Esophagus (tissue), 2 donors: ENCODE data around the gene COBL. TPM values are rescaled to one million over a fixed set of nuclear protein-coding genes. Genes with fewer than 3 reads are reported as not detected.

Source experiments
- H3K27ac ChIP-seq, 2 donors: one replicate each; pipeline ENCODE4 v1.5.1; 2013; ENCODE audit warnings: low read depth in 2 of 2, mild to moderate bottlenecking in 2 of 2, inconsistent platforms in 1 of 2, low read length in 1 of 2, moderate library complexity in 1 of 2
- H3K27me3 ChIP-seq, 2 donors: one replicate each; pipeline ENCODE4 v1.6.1; 2013; ENCODE audit warnings: low read length in 2 of 2, control low read depth in 1 of 2, mild to moderate bottlenecking in 1 of 2; ENCODE audit not compliant: insufficient read depth in 2 of 2, control insufficient read depth in 1 of 2
- H3K36me3 ChIP-seq, 2 donors: one replicate each; pipeline ENCODE4 v1.6.1; 2013; ENCODE audit warnings: low read length in 1 of 2; ENCODE audit not compliant: control insufficient read depth in 2 of 2, insufficient read depth in 2 of 2
- H3K4me1 ChIP-seq, 2 donors: one replicate each; pipeline ENCODE4 v1.6.1; 2013; ENCODE audit warnings: low read length in 1 of 2; ENCODE audit not compliant: control insufficient read depth in 2 of 2, insufficient read depth in 2 of 2
- H3K4me3 ChIP-seq, 2 donors: one replicate each; pipeline ENCODE4 v1.5.1; 2013; ENCODE audit warnings: low read length in 2 of 2, mild to moderate bottlenecking in 2 of 2, low read depth in 1 of 2, moderate library complexity in 1 of 2
- H3K9me3 ChIP-seq, 2 donors: one replicate each; pipeline ENCODE4 v1.6.1; 2013; ENCODE audit warnings: mild to moderate bottlenecking in 2 of 2, low read depth in 1 of 2, low read length in 1 of 2, moderate library complexity in 1 of 2; ENCODE audit not compliant: control insufficient read depth in 2 of 2, insufficient read depth in 1 of 2
- WGBS, 2 donors: extraction: QIAGEN DNeasy Blood & Tissue Kit; methylation state at CpG; one replicate each; pipeline ENCODE4 v1.1.7; 2013; 5-methylcytosine and 5-hydroxymethylcytosine counted together
- polyA plus RNA-seq, 2 donors: library from polyadenylated mRNA; stranded (reverse); fragments of 200-250 nt; gene quantifications; one replicate each; pipeline ENCODE4 v1.2.3, GENCODE V29; 2013
- donor health status: healthy with polysubstance abuse.
- donor health status: Bipolar disorder and iron deficiency.

Gene COBL
- polyA plus RNA-seq, 2 donors, result 3.6 to 6.1 TPM

DNA sequence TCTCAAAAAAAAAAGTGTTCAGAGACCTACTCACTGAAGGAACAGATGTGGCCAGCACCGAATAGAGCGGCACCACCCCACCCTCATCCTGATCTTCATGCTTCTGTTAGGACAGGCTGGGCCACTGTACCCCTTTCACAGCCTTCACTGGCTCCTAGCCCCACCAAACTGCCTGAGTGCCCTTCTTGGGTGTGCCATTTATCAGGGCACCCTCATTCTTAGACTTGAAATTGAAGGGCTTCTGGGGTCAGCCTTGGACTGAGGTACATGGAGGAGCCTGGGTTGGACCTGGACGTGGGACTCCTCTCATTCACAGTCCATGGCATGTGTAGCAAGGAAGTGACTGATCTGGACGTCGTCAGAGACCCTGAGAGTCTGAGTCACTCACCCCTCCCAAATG lies 190.3 kb downstream of the COBL start:
- Histone ChIP-seq H3K36me3 (no peaks in the 10 kb centered on the region), H3K4me1 (peaks cover 1 to 2% of the 10 kb centered on the region in 2 donors), H3K9me3 (no peaks in the 10 kb centered on the region), H3K4me3 (no peak overlapping the region), H3K27me3 (no peaks in the 10 kb centered on the region), H3K27ac (no peak overlapping the region)
- WGBS, 2 donors, result 82 to 99% methylated on average over 5 of the region's 5 CpGs

DNA sequence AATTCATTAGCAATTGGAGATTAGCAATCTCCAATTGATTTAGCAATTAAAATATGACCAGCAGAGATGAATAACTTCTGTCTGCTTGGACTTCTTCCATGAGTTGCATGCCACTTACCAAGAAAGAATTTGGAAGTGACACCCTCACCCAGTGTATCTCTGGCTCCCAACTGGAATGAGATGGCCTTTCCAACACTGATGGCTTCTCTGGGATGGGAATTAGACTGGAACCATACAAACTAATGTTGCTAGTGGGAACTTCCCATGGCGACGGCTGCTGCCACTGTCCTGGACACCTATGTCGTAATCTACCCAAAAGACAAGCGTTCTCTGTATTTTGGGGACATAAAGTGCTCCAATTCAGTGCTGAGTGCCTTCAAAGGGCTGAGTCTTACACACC lies 192.3 kb downstream of the COBL start:
- Histone ChIP-seq H3K27me3 (no peaks in the 10 kb centered on the region), H3K4me1 (peaks cover 1 to 2% of the 10 kb centered on the region in 2 donors), H3K36me3 (no peaks in the 10 kb centered on the region), H3K9me3 (no peaks in the 10 kb centered on the region), H3K4me3 (no peak overlapping the region), H3K27ac (no peak overlapping the region)
- 71 to 90% methylated on average over 4 of the region's 4 CpGs for WGBS, 2 donors

DNA sequence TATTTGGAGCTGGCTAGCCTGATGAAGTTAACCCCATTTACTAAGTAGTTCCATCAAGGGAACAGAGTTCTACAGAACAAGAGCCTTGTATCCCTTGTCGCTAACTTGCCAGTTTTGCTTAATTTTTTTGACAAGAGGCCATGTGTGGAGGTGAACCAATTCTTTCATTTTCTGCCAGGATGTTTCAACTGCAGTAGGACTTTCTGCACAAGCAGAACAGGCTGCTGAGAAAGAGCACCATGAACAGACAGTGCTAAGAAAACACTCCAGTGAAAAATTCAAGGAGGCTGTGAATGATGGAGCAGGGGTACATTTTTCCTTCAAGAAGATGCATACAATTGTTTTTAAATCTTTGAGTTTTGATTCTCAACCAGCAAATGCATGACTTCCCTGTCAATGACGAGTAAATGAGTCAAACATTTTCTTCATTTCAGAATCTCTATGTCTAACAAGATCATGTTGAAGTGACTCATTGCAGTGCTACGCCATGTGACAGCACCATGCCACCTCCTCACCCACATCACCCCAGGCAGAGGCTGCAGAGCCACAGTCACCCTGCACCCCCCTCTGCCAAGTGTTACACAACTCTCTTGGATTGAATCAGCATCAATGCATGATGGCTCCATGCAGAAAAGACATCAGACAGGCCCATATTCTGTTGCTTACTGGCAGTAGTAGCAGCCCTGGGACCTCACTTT lies 193.1 kb downstream of the COBL start:
- Histone ChIP-seq H3K4me3 (no peak overlapping the region), H3K4me1 (peaks cover 1 to 2% of the 10 kb centered on the region in 2 donors), H3K9me3 (no peaks in the 10 kb centered on the region), H3K27ac (no peak overlapping the region), H3K27me3 (no peaks in the 10 kb centered on the region), H3K36me3 (no peaks in the 10 kb centered on the region)
- 39 to 52% methylated on average over 3 of the region's 3 CpGs for WGBS, 2 donors

DNA sequence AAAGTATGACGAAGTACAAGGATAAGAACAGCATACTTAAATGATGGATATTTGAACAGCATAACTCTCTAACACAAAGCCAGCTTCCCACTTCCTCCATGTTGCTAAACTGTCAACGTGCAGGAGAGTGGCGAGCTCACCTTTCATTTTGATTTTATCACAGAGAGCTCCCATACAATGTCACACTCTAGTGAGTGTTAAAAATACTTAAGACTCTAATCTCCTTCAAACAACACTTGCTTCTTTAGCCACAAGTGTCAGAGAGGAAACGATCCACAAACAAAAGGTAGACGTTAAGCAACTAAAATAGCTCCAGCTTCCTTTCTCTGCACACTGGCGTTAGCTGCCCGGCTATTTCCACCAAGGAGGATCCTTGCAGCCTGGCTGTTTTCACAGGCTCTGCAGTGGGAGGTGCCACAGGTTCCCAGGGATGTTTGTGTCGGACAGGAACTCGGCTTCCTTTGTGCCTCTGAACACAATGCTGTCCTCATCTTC lies 194.6 kb downstream of the COBL start:
- 30 to 41% methylated on average over 9 of the region's 9 CpGs for WGBS, 2 donors
- Histone ChIP-seq H3K27ac (no peak overlapping the region), H3K4me3 (no peak overlapping the region)

DNA sequence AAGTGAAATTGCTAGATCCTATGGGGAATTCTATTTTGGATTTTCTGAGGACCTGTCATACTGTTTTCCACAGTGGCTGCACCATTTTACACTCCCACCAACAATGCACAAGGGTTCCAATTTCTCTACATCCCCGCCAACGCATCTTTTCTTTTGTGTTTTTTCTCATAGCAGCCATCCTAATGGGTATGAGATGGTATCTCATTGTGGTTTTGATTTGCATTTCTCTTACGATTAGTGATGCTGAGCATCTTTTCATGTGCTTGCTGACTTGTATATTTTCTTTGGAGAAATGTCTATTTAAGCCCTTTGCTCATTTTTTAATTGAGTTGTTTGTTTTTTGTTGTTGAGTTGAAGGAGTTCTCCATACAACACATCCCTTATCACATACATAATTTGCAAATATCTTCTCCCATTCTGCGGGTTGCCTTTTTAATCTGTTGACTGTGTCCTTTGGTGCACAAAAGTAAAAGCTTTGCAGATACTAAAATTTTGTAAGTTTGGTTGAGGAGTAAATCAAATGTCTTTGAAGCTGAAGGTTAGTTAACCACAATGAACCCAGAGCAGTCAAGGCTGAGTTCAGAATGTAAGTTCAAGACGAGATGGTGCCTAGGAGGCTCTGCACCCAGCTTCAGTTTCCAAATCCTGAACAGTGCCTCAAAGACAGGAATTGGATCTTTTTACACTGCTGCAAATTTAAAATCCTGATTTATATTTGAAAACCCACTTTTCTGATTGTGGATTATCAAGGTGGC lies 195.4 kb downstream of the COBL start:
- Histone ChIP-seq H3K9me3 (no peaks in the 10 kb centered on the region), H3K27me3 (no peaks in the 10 kb centered on the region), H3K4me1 (peaks cover 1 to 2% of the 10 kb centered on the region in 2 donors), H3K36me3 (no peaks in the 10 kb centered on the region), H3K4me3 (no peak overlapping the region), H3K27ac (no peak overlapping the region)
- WGBS, 2 donors, result 78 to 85% methylated on average over 5 of the region's 5 CpGs

More for the DNA sequence above, 194.6 kb downstream of the COBL start:
- no peaks in the 10 kb centered on the region for H3K9me3 ChIP-seq
- H3K4me1 ChIP-seq, result peaks cover 1 to 2% of the 10 kb centered on the region in 2 donors
- H3K36me3 ChIP-seq, result no peaks in the 10 kb centered on the region
- H3K27me3 ChIP-seq, result no peaks in the 10 kb centered on the region

DNA sequence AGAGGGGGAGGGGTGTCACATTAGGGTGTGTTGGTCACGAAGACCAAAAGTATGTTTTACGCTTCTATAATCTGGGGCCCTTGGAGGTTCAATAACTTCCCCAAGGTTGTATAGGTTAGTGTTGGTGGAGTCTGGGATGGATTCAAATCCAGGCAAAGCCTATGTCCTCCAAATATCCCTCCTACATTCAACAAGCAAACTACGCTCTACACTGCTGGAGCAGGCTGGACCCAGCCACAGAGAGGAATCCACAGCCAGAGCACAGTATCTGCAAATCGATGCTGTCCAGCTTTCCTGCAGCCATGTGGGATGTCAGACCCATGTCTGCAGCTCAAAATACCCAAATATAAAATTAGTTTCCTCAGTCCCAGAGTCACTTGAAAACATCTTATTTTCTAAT lies 198.0 kb downstream of the COBL start:
- 93% methylated on average over 4 of the region's 4 CpGs for WGBS, 2 donors

GRCh38 chr7:51114501-51114900 lies 202.1 kb downstream of the COBL start:
- WGBS, 2 donors, result 78 to 94% methylated on average over 1 of the region's 1 CpG
- H3K27ac ChIP-seq, result no peak overlapping the region
- H3K27me3 ChIP-seq, result no peaks in the 10 kb centered on the region
- peaks cover 0 to 3% of the 10 kb centered on the region in 2 donors for H3K9me3 ChIP-seq
- no peaks in the 10 kb centered on the region for H3K4me1 ChIP-seq
- peaks cover 0 to 2% of the 10 kb centered on the region in 2 donors for H3K36me3 ChIP-seq
- H3K4me3 ChIP-seq, result no peak overlapping the region

More for the DNA sequence above, 198.0 kb downstream of the COBL start:
- Histone ChIP-seq H3K27ac (no peak overlapping the region), H3K4me1 (peaks cover 1 to 2% of the 10 kb centered on the region in 2 donors), H3K27me3 (no peaks in the 10 kb centered on the region), H3K4me3 (no peak overlapping the region), H3K36me3 (no peaks in the 10 kb centered on the region), H3K9me3 (no peaks in the 10 kb centered on the region)

- Histone ChIP-seq H3K27ac (no peak overlapping the region), H3K4me1 (no peaks in the 10 kb centered on the region), H3K36me3 (peaks cover 0 to 2% of the 10 kb centered on the region in 2 donors), H3K27me3 (no peaks in the 10 kb centered on the region), H3K4me3 (no peak overlapping the region), H3K9me3 (peaks cover 0 to 3% of the 10 kb centered on the region in 2 donors)
- WGBS, 2 donors, result 93 to 94% methylated on average over 7 of the region's 7 CpGs
These were observed 202.6 kb downstream of the COBL start for GRCh38 chr7:51113962-51114361.

DNA sequence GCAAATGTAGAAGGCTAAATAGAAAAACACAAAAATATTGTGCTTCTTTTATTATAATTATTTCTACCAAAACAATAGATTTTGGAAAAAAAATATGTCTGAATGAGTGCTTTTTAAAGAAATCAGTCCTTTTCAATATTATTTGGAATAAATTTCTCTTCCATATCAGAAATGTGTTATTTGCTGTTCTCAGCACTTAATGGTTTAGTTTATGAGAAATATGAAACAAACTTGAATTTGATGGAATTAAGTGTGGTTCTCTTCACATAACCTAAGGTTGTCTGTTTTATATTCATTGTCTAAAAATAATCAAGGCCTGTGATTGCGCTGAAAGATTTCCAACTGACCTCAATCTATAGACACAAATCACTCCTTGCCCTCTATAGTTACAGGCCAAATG lies 203.0 kb downstream of the COBL start:
- 100% methylated on average over 1 of the region's 1 CpG for WGBS, 2 donors
- Histone ChIP-seq H3K4me3 (no peak overlapping the region), H3K27me3 (no peaks in the 10 kb centered on the region), H3K36me3 (peaks cover 0 to 2% of the 10 kb centered on the region in 2 donors), H3K9me3 (peaks cover 0 to 3% of the 10 kb centered on the region in 2 donors), H3K4me1 (no peaks in the 10 kb centered on the region), H3K27ac (no peak overlapping the region)
